IMR-90 (cell line): ENCODE results near the gene FIS1. TPM values are rescaled to one million over a fixed set of nuclear protein-coding genes. Genes with fewer than 3 reads are reported as not detected.

Experiments
- ATAC-seq: fragments of 200-7000 bp; cut with Tn5 transposase; 2 replicates; pipeline ENCODE4 v1.9.1; 2020; ENCODE audit warnings: low read depth, mild to moderate bottlenecking, moderate library complexity
- BruUV-seq: library from RNA; stranded (reverse); fragments of 400-500 nt; replicated peaks from 2 replicates; lab custom pipeline; 2021; lab: Mats Ljungman, UMichigan
- CTCF ChIA-PET: fragments of 300-600 bp; formaldehyde crosslinking; extraction: SDS; loops from one replicate; lab custom pipeline; 2021; ENCODE audit warnings: antibody characterized with exemption; lab: Yijun Ruan, JAX
- POLR2A ChIA-PET: fragments of 300-600 bp; sonication (Branson Sonifier 250); formaldehyde crosslinking; loops from one replicate; lab custom pipeline; 2022; ENCODE audit warnings: antibody characterized with exemption; ENCODE audit not compliant: unreplicated experiment; lab: Charles Lee
- DNase-seq: peaks from one replicate; pipeline ENCODE4 v3.0.0; 2013
- H2AFZ ChIP-seq: replicated peaks from 2 replicates; pipeline ENCODE3; 2013; ENCODE audit warnings: low read length, mild to moderate bottlenecking; ENCODE audit not compliant: poor library complexity
- H2AK5ac ChIP-seq: 2 replicates; pipeline ENCODE4 v1.6.1; 2013; ENCODE audit warnings: low read depth, low read length, inconsistent platforms
- H2AK9ac ChIP-seq: replicated peaks from 2 replicates; pipeline ENCODE3; 2013; ENCODE audit warnings: mild to moderate bottlenecking, low read depth, low read length, moderate library complexity; ENCODE audit not compliant: poor library complexity
- H2BK120ac ChIP-seq: 2 replicates; pipeline ENCODE4 v1.6.1; 2013; ENCODE audit warnings: low read depth, low read length, inconsistent platforms
- H2BK15ac ChIP-seq: 3 replicates; pipeline ENCODE4 v1.6.1; 2013; ENCODE audit warnings: low read depth, low read length, inconsistent platforms
- H2BK20ac ChIP-seq: 2 replicates; pipeline ENCODE4 v1.6.1; 2013; ENCODE audit warnings: low read depth, mild to moderate bottlenecking, inconsistent platforms, low read length, moderate library complexity
- H2BK5ac ChIP-seq: 2 replicates; pipeline ENCODE4 v1.6.1; 2013; ENCODE audit warnings: mild to moderate bottlenecking, low read depth, low read length, inconsistent platforms; ENCODE audit not compliant: poor library complexity, severe bottlenecking
- H3K14ac ChIP-seq: replicated peaks from 2 replicates; pipeline ENCODE4 v1.6.1; 2013; ENCODE audit warnings: low read depth, low read length, inconsistent platforms
- H3K18ac ChIP-seq: 2 replicates; pipeline ENCODE4 v1.6.1; 2013; ENCODE audit warnings: low read depth, low read length, control low read depth
- H3K23ac ChIP-seq: 2 replicates; pipeline ENCODE4 v1.6.1; 2013; ENCODE audit warnings: low read depth, low read length, inconsistent platforms
- H3K27ac ChIP-seq: 2 replicates; pipeline ENCODE4 v1.5.1; 2013; ENCODE audit warnings: mild to moderate bottlenecking, control low read depth, low read length; ENCODE audit not compliant: insufficient read depth
- H3K27me3 ChIP-seq: 2 replicates; pipeline ENCODE4 v1.6.1; 2013; ENCODE audit warnings: low read length; ENCODE audit not compliant: control insufficient read depth, insufficient read depth
- H3K36me3 ChIP-seq: 2 replicates; pipeline ENCODE4 v1.6.1; 2013; ENCODE audit warnings: low read length, mixed read lengths; ENCODE audit not compliant: control insufficient read depth, insufficient read depth
- H3K4ac ChIP-seq: 2 replicates; pipeline ENCODE4 v1.6.1; 2013; ENCODE audit warnings: low read depth, low read length, inconsistent platforms
- H3K4me1 ChIP-seq: 2 replicates; pipeline ENCODE4 v1.6.1; 2013; ENCODE audit warnings: low read length, mixed read lengths; ENCODE audit not compliant: control insufficient read depth, insufficient read depth
- H3K4me2 ChIP-seq: 2 replicates; pipeline ENCODE4 v1.6.1; 2013; ENCODE audit warnings: low read depth, mild to moderate bottlenecking, control low read depth, low read length, moderate library complexity
- H3K4me3 ChIP-seq: 2 replicates; pipeline ENCODE4 v1.5.1; 2013; ENCODE audit warnings: low read depth, mild to moderate bottlenecking, control low read depth, low read length, moderate library complexity; ENCODE audit not compliant: insufficient read depth
- H3K56ac ChIP-seq: 2 replicates; pipeline ENCODE4 v1.6.1; 2013; ENCODE audit warnings: low read length, inconsistent platforms; ENCODE audit not compliant: insufficient read depth; ENCODE audit errors: extremely low read depth
- H3K79me1 ChIP-seq, 2 experiments: 2 replicates each; pipeline ENCODE4 v1.6.1; 2013; ENCODE audit warnings: low read length in 2 of 2, inconsistent platforms in 1 of 2, low read depth in 1 of 2
- H3K9ac ChIP-seq: 2 replicates; pipeline ENCODE4 v1.6.1; 2013; ENCODE audit warnings: low read depth, low read length, control low read depth
- H3K9me1 ChIP-seq: 2 replicates; pipeline ENCODE4 v1.6.1; 2013; ENCODE audit warnings: low read length, inconsistent platforms; ENCODE audit not compliant: insufficient read depth
- H3K9me3 ChIP-seq: 2 replicates; pipeline ENCODE4 v1.6.1; 2013; ENCODE audit warnings: low read length; ENCODE audit not compliant: control insufficient read depth, insufficient read depth
- H4K20me1 ChIP-seq: 2 replicates; pipeline ENCODE4 v1.6.1; 2013; ENCODE audit warnings: low read length, inconsistent platforms; ENCODE audit not compliant: insufficient read depth
- H4K5ac ChIP-seq: 2 replicates; pipeline ENCODE4 v1.6.1; 2013; ENCODE audit warnings: mild to moderate bottlenecking, low read depth, low read length, control low read depth
- H4K8ac ChIP-seq, 2 experiments: 2 replicates each; pipeline ENCODE4 v1.6.1; 2013; ENCODE audit warnings: low read depth in 2 of 2, low read length in 2 of 2, control low read depth in 1 of 2, inconsistent platforms in 1 of 2
- H4K91ac ChIP-seq: 2 replicates; pipeline ENCODE4 v1.6.1; 2013; ENCODE audit warnings: low read depth, low read length, inconsistent platforms; ENCODE audit not compliant: insufficient read depth
- BHLHE40 ChIP-seq: fragments of 150-350 bp; IDR thresholded peaks from 2 replicates; pipeline ENCODE4 v1.6.1; 2016; ENCODE audit warnings: mild to moderate bottlenecking, low read depth, low read length
- CHD1 ChIP-seq: IDR thresholded peaks from 2 replicates; pipeline ENCODE4 v1.6.1; 2012; ENCODE audit warnings: low read depth, low read length, improper control_type of control experiment
- FOS ChIP-seq: fragments of 150-350 bp; IDR thresholded peaks from 2 replicates; pipeline ENCODE4 v1.6.1; 2016; ENCODE audit warnings: low read depth, low read length
- MAFK ChIP-seq: IDR thresholded peaks from 2 replicates; pipeline ENCODE4 v1.6.1; 2012; ENCODE audit warnings: low read depth, low read length, improper control_type of control experiment
- MAZ ChIP-seq: IDR thresholded peaks from 2 replicates; pipeline ENCODE4 v1.6.1; 2012; ENCODE audit warnings: low read depth, mild to moderate bottlenecking, low read length, improper control_type of control experiment, moderate library complexity, borderline replicate concordance
- MXI1 ChIP-seq: IDR thresholded peaks from 2 replicates; pipeline ENCODE4 v1.6.1; 2012; ENCODE audit warnings: low read depth, mild to moderate bottlenecking, low read length, moderate library complexity, borderline replicate concordance
- NFE2L2 ChIP-seq: fragments of 150-350 bp; IDR thresholded peaks from 2 replicates; pipeline ENCODE4 v1.6.1; 2016; ENCODE audit warnings: low read depth, mild to moderate bottlenecking, low read length
- POLR2A ChIP-seq: IDR thresholded peaks from 2 replicates; pipeline ENCODE4 v1.6.1; 2012; ENCODE audit warnings: mild to moderate bottlenecking, low read depth, low read length
- RAD21 ChIP-seq: IDR thresholded peaks from 2 replicates; pipeline ENCODE4 v1.6.1; 2012; ENCODE audit warnings: low read length, improper control_type of control experiment
- RCOR1 ChIP-seq: IDR thresholded peaks from 2 replicates; pipeline ENCODE4 v1.6.1; 2012; ENCODE audit warnings: mild to moderate bottlenecking, low read length, improper control_type of control experiment; ENCODE audit not compliant: insufficient replicate concordance
- RFX5 ChIP-seq: IDR thresholded peaks from 2 replicates; pipeline ENCODE4 v1.8.0; 2012; ENCODE audit warnings: low read depth, mild to moderate bottlenecking, low read length, moderate library complexity
- SMC3 ChIP-seq: fragments of 150-350 bp; IDR thresholded peaks from 2 replicates; pipeline ENCODE4 v1.6.1; 2016; ENCODE audit warnings: low read depth, mild to moderate bottlenecking, antibody characterized with exemption, low read length, moderate library complexity
- USF2 ChIP-seq: fragments of 150-350 bp; IDR thresholded peaks from 2 replicates; pipeline ENCODE4 v1.6.1; 2017; ENCODE audit warnings: mild to moderate bottlenecking, antibody characterized with exemption, low read length, low read depth
- WGBS, 2 experiments: methylation state at CpG; one replicate each; pipeline versions ENCODE4 v1.1.5 to v1.1.7; 2013; ENCODE audit warnings: missing lambda C conversion rate in 2 of 2; ENCODE audit not compliant: insufficient read length in 1 of 2; ENCODE audit errors: extremely low coverage in 2 of 2; 5-methylcytosine and 5-hydroxymethylcytosine counted together
- dilution Hi-C: fragments of 300-500 bp; cut with HindIII; formaldehyde crosslinking; loops from one replicate; pipeline ENCODE4 v1.14.3; 2018; ENCODE audit warnings: low sequenced_read_pairs; ENCODE audit not compliant: unreplicated experiment
- in situ Hi-C: fragments of 300-500 bp; cut with MboI; formaldehyde crosslinking; loops from 3 replicates; pipeline ENCODE4 v1.14.3; 2019; ENCODE audit warnings: low sequenced_read_pairs, inconsistent platforms, mixed read lengths
- intact Hi-C: fragments of 100-400 bp; cut with micrococcal nuclease; formaldehyde crosslinking; loops from 2 replicates; pipeline ENCODE4 v1.10.0; 2022
- polyA plus RNA-seq, 3 experiments: library from polyadenylated mRNA; depleted of rRNA; stranded (reverse); fragments of >200 nt; gene quantifications; 2 replicates each; pipeline ENCODE4 v1.2.3, GENCODE V29; 2012; ENCODE audit warnings: low replicate concordance in 1 of 3
- total RNA-seq: library from RNA; depleted of rRNA; stranded (reverse); fragments of >200 nt; gene quantifications from 2 replicates; pipeline ENCODE4 v1.2.3, GENCODE V29; 2012

FIS1 gene
- total and polyA plus RNA-seq, 2 of the 4 experiments (the other 2 are of a cell fraction) = 293 to 489 TPM

GRCh38 chr7:101258243-101258731 is 13.4 kb upstream of the FIS1 start:
- no TSS peak for BruUV-seq
- Histone ChIP-seq H3K56ac (no peak overlapping the region), H3K18ac (no peak overlapping the region), H3K36me3 (no peaks in the 10 kb centered on the region), H3K79me1 (no peaks in the 10 kb centered on the region), H3K9me1 (no peaks in the 10 kb centered on the region), H4K20me1 (no peaks in the 10 kb centered on the region), H4K8ac (no peak overlapping the region), H2AK9ac (no peak overlapping the region), H3K9ac (no peak overlapping the region), H2BK5ac (no peak overlapping the region), H2BK20ac (no peak overlapping the region), H3K9me3 (no peaks in the 10 kb centered on the region), H4K91ac (no peak overlapping the region), H2AK5ac (no peak overlapping the region), H3K23ac (no peak overlapping the region), H2AFZ (no peak overlapping the region), H2BK15ac (no peak overlapping the region), H3K4me3 (no peak overlapping the region), H3K27ac (no peak overlapping the region), H3K4ac (no peak overlapping the region), H3K4me1 (no peaks in the 10 kb centered on the region), H4K5ac (no peak overlapping the region), H2BK120ac (no peak overlapping the region), H3K27me3 (peaks cover 19% of the 10 kb centered on the region), H3K4me2 (no peak overlapping the region), H3K14ac (no peak overlapping the region)
- in situ Hi-C loops (no loop called here), dilution Hi-C loops (no loop called here), intact Hi-C loops (no loop called here)
- CTCF ChIA-PET = no interaction called here
- POLR2A ChIA-PET = no interaction called here
- DNase-seq = no peak
- no peak for ATAC-seq
- no CpG with 5 or more reads among the region's 7 CpGs for WGBS, 2 experiments
- TF ChIP-seq FOS (no peak), MAFK (no peak), CHD1 (no peak), RCOR1 (no peak), USF2 (no peak), MXI1 (no peak), RAD21 (no peak), MAZ (no peak), RFX5 (no peak), POLR2A (no peak), SMC3 (no peak), BHLHE40 (no peak), NFE2L2 (no peak)
